CD4-positive, alpha-beta T cell (primary cell): ENCODE measurements around the gene GALNT18. TPM values are rescaled to one million over a fixed set of nuclear protein-coding genes. Genes with fewer than 3 reads are reported as not detected.

ENCODE experiments used
- ATAC-seq: fragments of 200-7000 bp; cut with Tn5 transposase; one replicate; pipeline ENCODE4 v1.10.0; 2022; ENCODE audit warnings: mild to moderate bottlenecking; ENCODE audit not compliant: poor library complexity
- CTCF ChIA-PET: fragments of 350-600 bp; sonication (Branson Sonifier 250); formaldehyde crosslinking; loops from one replicate; lab custom pipeline; 2021; ENCODE audit warnings: antibody characterized with exemption, inconsistent platforms; lab: Charles Lee
- POLR2A ChIA-PET: fragments of 350-600 bp; sonication (Branson Sonifier 250); formaldehyde crosslinking; loops from one replicate; lab custom pipeline; 2021; ENCODE audit warnings: antibody characterized with exemption, inconsistent platforms; lab: Charles Lee
- DNase-seq, 14 experiments: peaks; one replicate each; pipeline ENCODE4 v3.0.0-alpha.2; 2013 to 2020; ENCODE audit warnings: mixed read lengths in 2 of 14
- H3K27ac ChIP-seq, 2 donors: one replicate each; pipeline versions ENCODE4 v1.5.1 to v1.7.0; 2013; ENCODE audit warnings: low read length in 2 of 2, low read depth in 1 of 2, mild to moderate bottlenecking in 1 of 2
- H3K27me3 ChIP-seq, 2 experiments: 1 replicate in 1 of 2; 2 replicates in 1 of 2; pipeline versions ENCODE4 v1.6.1 to v1.7.0; 2013; ENCODE audit warnings: low read length in 2 of 2, control low read depth in 1 of 2, mild to moderate bottlenecking in 1 of 2, moderate library complexity in 1 of 2; ENCODE audit not compliant: insufficient read depth in 2 of 2, control insufficient read depth in 1 of 2
- H3K36me3 ChIP-seq: one replicate; pipeline ENCODE4 v1.6.1; 2013; ENCODE audit warnings: low read length, control low read depth; ENCODE audit not compliant: insufficient read depth
- H3K4me1 ChIP-seq: one replicate; pipeline ENCODE4 v1.6.1; 2013; ENCODE audit warnings: low read length, control low read depth; ENCODE audit not compliant: insufficient read depth
- H3K4me3 ChIP-seq: one replicate; pipeline ENCODE4 v1.5.1; 2013; ENCODE audit warnings: mild to moderate bottlenecking, low read length, moderate library complexity
- H3K9me3 ChIP-seq, 2 experiments: 1 replicate in 1 of 2; 2 replicates in 1 of 2; pipeline versions ENCODE4 v1.6.1 to v1.7.0; 2013; ENCODE audit warnings: low read length in 2 of 2, mild to moderate bottlenecking in 2 of 2, control low read depth in 1 of 2, moderate library complexity in 1 of 2; ENCODE audit not compliant: control insufficient read depth in 1 of 2, insufficient read depth in 1 of 2
- H3K27ac Mint-ChIP-seq: one replicate; pipeline ENCODE4 v1.8.0; 2020; ENCODE audit warnings: mixed read lengths
- H3K27me3 Mint-ChIP-seq: one replicate; pipeline ENCODE4 v1.8.0; 2021; ENCODE audit warnings: mixed read lengths
- H3K36me3 Mint-ChIP-seq: one replicate; pipeline ENCODE4 v1.8.0; 2021; ENCODE audit warnings: low read depth, mixed read lengths
- H3K4me1 Mint-ChIP-seq: one replicate; pipeline ENCODE4 v1.8.0; 2021; ENCODE audit warnings: low read depth, mixed read lengths
- H3K4me3 Mint-ChIP-seq: one replicate; pipeline ENCODE4 v1.8.0; 2020; ENCODE audit warnings: mild to moderate bottlenecking, mixed read lengths
- H3K9me3 Mint-ChIP-seq: one replicate; pipeline ENCODE4 v1.8.0; 2020; ENCODE audit warnings: mixed read lengths
- CTCF ChIP-seq: fragments of 200-600 bp; IDR thresholded peaks from one replicate; pipeline ENCODE4 v1.8.0; 2022; ENCODE audit warnings: antibody characterized with exemption, mild to moderate bottlenecking
- intact Hi-C, 2 experiments: fragments of 100-400 bp; cut with DNase I in 1 of 2; cut with micrococcal nuclease in 1 of 2; formaldehyde crosslinking; loops; one replicate each; pipeline versions ENCODE4 v1.15.1 to v1.9.0; 2023 to 2025; cut with DNase I, micrococcal nuclease
- total RNA-seq, 174 experiments: library from RNA in 2 of 174; stranded (reverse) in 2 of 174; gene quantifications; one replicate each; pipeline ENCODE4 v1.2.3 and lab custom pipeline; 2021 to 2026

Gene GALNT18
- total RNA-seq, 2 experiments from 2014 or later, result 0.08 TPM; not detected in 1

GRCh38 chr11:11594162-11594561 lies 27.6 kb downstream of the GALNT18 start:
- H3K4me3 Mint-ChIP-seq, result no peak overlapping the region
- peaks cover 3% of the 10 kb centered on the region for H3K27me3 Mint-ChIP-seq
- H3K4me3 ChIP-seq, result no peak overlapping the region
- TF ChIP-seq CTCF, result no peak
- intact Hi-C loops, result no loop called here
- no peak overlapping the region for H3K27ac Mint-ChIP-seq
- DNase-seq, result no peak
- no peaks in the 10 kb centered on the region for H3K36me3 Mint-ChIP-seq
- ChIA-PET POLR2A (no interaction called here), CTCF (no interaction called here)
- no peaks in the 10 kb centered on the region for H3K9me3 ChIP-seq
- no peaks in the 10 kb centered on the region for H3K4me1 ChIP-seq
- no peaks in the 10 kb centered on the region for H3K36me3 ChIP-seq
- no peaks in the 10 kb centered on the region for H3K9me3 Mint-ChIP-seq
- no peak overlapping the region for H3K27ac ChIP-seq
- no peaks in the 10 kb centered on the region for H3K27me3 ChIP-seq
- no peaks in the 10 kb centered on the region for H3K4me1 Mint-ChIP-seq
- no peak for ATAC-seq

GRCh38 chr11:11592146-11592684 lies 29.6 kb downstream of the GALNT18 start:
- Mint-ChIP-seq H3K36me3 (no peaks in the 10 kb centered on the region), H3K27me3 (peaks cover 3% of the 10 kb centered on the region), H3K4me1 (no peaks in the 10 kb centered on the region), H3K27ac (no peak overlapping the region), H3K9me3 (no peaks in the 10 kb centered on the region), H3K4me3 (no peak overlapping the region)
- no peak overlapping the region for H3K4me3 ChIP-seq
- H3K27me3 ChIP-seq, result no peaks in the 10 kb centered on the region
- no peaks in the 10 kb centered on the region for H3K36me3 ChIP-seq
- H3K4me1 ChIP-seq, result no peaks in the 10 kb centered on the region
- no peaks in the 10 kb centered on the region for H3K9me3 ChIP-seq
- no peak for DNase-seq
- intact Hi-C loops, result no loop called here
- ChIA-PET CTCF (no interaction called here), POLR2A (no interaction called here)
- H3K27ac ChIP-seq, result no peak overlapping the region
- TF ChIP-seq CTCF, result no peak
- no peak for ATAC-seq

GRCh38 chr11:11589437-11589836 lies 32.4 kb downstream of the GALNT18 start:
- Mint-ChIP-seq H3K4me1 (no peaks in the 10 kb centered on the region), H3K9me3 (no peaks in the 10 kb centered on the region), H3K36me3 (no peaks in the 10 kb centered on the region), H3K27ac (no peak overlapping the region), H3K27me3 (peaks cover 3% of the 10 kb centered on the region), H3K4me3 (no peak overlapping the region)
- ATAC-seq (no peak), DNase-seq (no peak)
- Histone ChIP-seq H3K9me3 (no peaks in the 10 kb centered on the region), H3K27me3 (peaks cover 0 to 2% of the 10 kb centered on the region in 2 experiments), H3K36me3 (no peaks in the 10 kb centered on the region), H3K4me1 (no peaks in the 10 kb centered on the region), H3K27ac (no peak overlapping the region), H3K4me3 (no peak overlapping the region)
- intact Hi-C loops, result no loop called here
- CTCF ChIA-PET, result no interaction called here
- POLR2A ChIA-PET, result no interaction called here
- TF ChIP-seq CTCF, result no peak
